Kidney (tissue), 14 donors: Measurements from ENCODE around the gene SCAMP5. TPM values are rescaled to one million over a fixed set of nuclear protein-coding genes. Genes with fewer than 3 reads are reported as not detected.

ENCODE experiments used
- DNase-seq, 5 donors: peaks; one replicate each; pipeline ENCODE4 v3.0.0-alpha.2; 2013 to 2020
- FAIRE-seq: peaks from 2 replicates; lab custom pipeline; 2012; peaks lifted over from hg19 to GRCh38; lab: Jason Lieb, UNC
- H3K27ac ChIP-seq, 2 donors: one replicate each; pipeline ENCODE4 v1.7.0; 2013; ENCODE audit warnings: low read depth in 2 of 2, low read length in 2 of 2, inconsistent platforms in 1 of 2
- H3K27me3 ChIP-seq: one replicate; pipeline ENCODE4 v1.7.1; 2013; ENCODE audit warnings: low read length, inconsistent platforms; ENCODE audit not compliant: control insufficient read depth, insufficient read depth
- H3K36me3 ChIP-seq, 3 donors: one replicate each; pipeline versions ENCODE4 v1.7.0 to v1.7.1; 2013; ENCODE audit warnings: low read length in 3 of 3, control low read depth in 1 of 3, inconsistent platforms in 1 of 3; ENCODE audit not compliant: insufficient read depth in 3 of 3, control insufficient read depth in 2 of 3
- H3K4me1 ChIP-seq, 3 donors: one replicate each; pipeline versions ENCODE4 v1.7.0 to v1.7.1; 2013; ENCODE audit warnings: low read length in 3 of 3, inconsistent platforms in 1 of 3, low read depth in 1 of 3; ENCODE audit not compliant: control insufficient read depth in 2 of 3, insufficient read depth in 2 of 3
- H3K4me3 ChIP-seq, 3 donors: one replicate each; pipeline versions ENCODE4 v1.7.0 to v1.8.1; 2013; ENCODE audit warnings: low read length in 3 of 3, control low read depth in 1 of 3, inconsistent platforms in 1 of 3
- H3K9ac ChIP-seq, 3 donors: one replicate each; pipeline versions ENCODE4 v1.7.0 to v1.7.1; 2013; ENCODE audit warnings: low read length in 3 of 3, control low read depth in 1 of 3, inconsistent platforms in 1 of 3
- H3K9me3 ChIP-seq, 3 donors: one replicate each; pipeline versions ENCODE4 v1.7.0 to v1.7.1; 2013; ENCODE audit warnings: low read length in 3 of 3, control low read depth in 1 of 3, inconsistent platforms in 1 of 3; ENCODE audit not compliant: control insufficient read depth in 2 of 3, insufficient read depth in 1 of 3
- CTCF ChIP-seq: IDR thresholded peaks from 3 replicates; pipeline ENCODE4 v1.5.1; 2012; ENCODE audit warnings: mild to moderate bottlenecking, moderate library complexity, borderline replicate concordance; ENCODE audit not compliant: insufficient read depth; ENCODE audit errors: extremely low read depth
- intact Hi-C: fragments of 100-400 bp; cut with DNase I; formaldehyde crosslinking; loops from one replicate; pipeline ENCODE4 v1.11.1; 2022
- polyA plus RNA-seq: library from polyadenylated mRNA; stranded (reverse); fragments of 350-450 nt; fragmentation: Illumina TruSeq; extraction: RNeasy Lipid Tissue Mini Kit (QIAGEN cat#74804); gene quantifications from one replicate; pipeline ENCODE4 v1.2.3, GENCODE V29; 2014; ENCODE audit warnings: low read depth, low replicate concordance; ENCODE audit not compliant: insufficient read depth
- total RNA-seq: library from RNA; stranded (reverse); fragmentation: NEBNext Ultra II Directional; extraction: Animal tissue kit (Norgen Biotek cat#: 25700); gene quantifications from one replicate; pipeline ENCODE4 v1.2.1, GENCODE V29; 2021
- donor health status: control.
- donor health status: control.
- donor health status: control.
- donor health status: control.
- donor health status: control.
- donor health status: DM: yes; HTN: yes; CAD: no.
- donor health status: Normal renal cell carcinoma (clear cell type).

SCAMP5 gene
- total and polyA plus RNA-seq, 2 donors from 2014 or later = 13.4 to 29.5 TPM

GRCh38 chr15:75056036-75056435 is 60.7 kb downstream of the SCAMP5 start:
- TF ChIP-seq CTCF = no peak

GRCh38 chr15:75058127-75058905 is 63.0 kb downstream of the SCAMP5 start:
- Histone ChIP-seq H3K36me3 (no peaks in the 10 kb centered on the region), H3K4me1 (no peaks in the 10 kb centered on the region), H3K27ac (no peak overlapping the region), H3K27me3 (no peaks in the 10 kb centered on the region), H3K4me3 (no peak overlapping the region), H3K9me3 (no peaks in the 10 kb centered on the region), H3K9ac (no peak overlapping the region)
- no peak for TF ChIP-seq CTCF
- intact Hi-C loops = no loop called here
- FAIRE-seq (no peak), DNase-seq (peak in 2 of 5 donors; percentile 6 to 9)

More at GRCh38 chr15:75056036-75056435, 60.7 kb downstream of the SCAMP5 start:
- no peak overlapping the region for H3K9ac ChIP-seq
- DNase-seq = peak in 1 of 5 donors; percentile 24
- H3K27ac ChIP-seq = no peak overlapping the region
- intact Hi-C loops = no loop called here
- no peaks in the 10 kb centered on the region for H3K4me1 ChIP-seq
- no peak overlapping the region for H3K4me3 ChIP-seq
- no peaks in the 10 kb centered on the region for H3K27me3 ChIP-seq
- no peaks in the 10 kb centered on the region for H3K36me3 ChIP-seq
- no peaks in the 10 kb centered on the region for H3K9me3 ChIP-seq
- FAIRE-seq = no peak

- Histone ChIP-seq H3K4me1 (peaks cover 0 to 2% (median 2%) of the 10 kb centered on the region in 3 donors), H3K36me3 (no peaks in the 10 kb centered on the region), H3K4me3 (no peak overlapping the region), H3K9ac (no peak overlapping the region), H3K9me3 (no peaks in the 10 kb centered on the region), H3K27ac (no peak overlapping the region), H3K27me3 (no peaks in the 10 kb centered on the region)
- DNase-seq = peak in 1 of 5 donors; percentile 4
- intact Hi-C loops = no loop called here
- no peak for TF ChIP-seq CTCF
- no peak for FAIRE-seq
Measured at GRCh38 chr15:75059607-75060006, 64.2 kb downstream of the SCAMP5 start.
